ENCODE measurements around the gene ARHGEF12. TPM values are rescaled to one million over a fixed set of nuclear protein-coding genes. Genes with fewer than 3 reads are reported as not detected.

Gene ARHGEF12
- total RNA-seq, 4 donors from 2014 or later, result 92.1 to 122 (median 104) TPM

GRCh38 chr11:120467627-120468026 lies 131.4 kb downstream of the ARHGEF12 start:
- no peaks in the 10 kb centered on the region for H3K4me1 ChIP-seq
- TF ChIP-seq CTCF (IDR thresholded peaks at IDR 0.05) (no peak), POLR2A (IDR thresholded peaks at IDR 0.05) (no peak), EP300 (IDR thresholded peaks at IDR 0.05) (no peak)
- no peak for DNase-seq (ENCODE audit: low spot score in 2 of 2)
- H3K27ac ChIP-seq, result no peak overlapping the region
- H3K4me3 ChIP-seq, result no peak overlapping the region
- no peaks in the 10 kb centered on the region for H3K27me3 ChIP-seq
- 93 to 97% methylated on average over 6 of the region's 6 CpGs for WGBS, 2 donors
- H3K36me3 ChIP-seq, result peaks cover 3 to 98% (median 9%) of the 10 kb centered on the region in 3 donors
- no peaks in the 10 kb centered on the region for H3K9me3 ChIP-seq

- Histone ChIP-seq H3K4me3 (no peak overlapping the region), H3K27ac (no peak overlapping the region)
These were observed 134.9 kb downstream of the ARHGEF12 start for GRCh38 chr11:120471131-120471530.

GRCh38 chr11:120471994-120472393 lies 135.8 kb downstream of the ARHGEF12 start:
- Histone ChIP-seq H3K4me3 (no peak overlapping the region), H3K27ac (no peak overlapping the region), H3K4me1 (no peaks in the 10 kb centered on the region), H3K9me3 (no peaks in the 10 kb centered on the region), H3K27me3 (no peaks in the 10 kb centered on the region), H3K36me3 (peaks cover 3 to 95% (median 9%) of the 10 kb centered on the region in 3 donors)
- WGBS, 2 donors, result 91 to 93% methylated on average over 3 of the region's 3 CpGs
- TF ChIP-seq EP300 (IDR thresholded peaks at IDR 0.05) (no peak), CTCF (IDR thresholded peaks at IDR 0.05) (no peak)
- DNase-seq (ENCODE audit: low spot score in 2 of 2), result no peak

More at GRCh38 chr11:120471131-120471530, 134.9 kb downstream of the ARHGEF12 start:
- no peak for TF ChIP-seq POLR2A (IDR thresholded peaks at IDR 0.05)
- no peak for TF ChIP-seq CTCF (IDR thresholded peaks at IDR 0.05)
- TF ChIP-seq EP300 (IDR thresholded peaks at IDR 0.05), result no peak
- Histone ChIP-seq H3K36me3 (peaks cover 3 to 95% (median 9%) of the 10 kb centered on the region in 3 donors), H3K27me3 (no peaks in the 10 kb centered on the region), H3K9me3 (no peaks in the 10 kb centered on the region), H3K4me1 (no peaks in the 10 kb centered on the region)
- WGBS, 2 donors, result 94 to 97% methylated on average over 1 of the region's 1 CpG
- no peak for DNase-seq (ENCODE audit: low spot score in 2 of 2)

GRCh38 chr11:120473503-120473902 lies 137.3 kb downstream of the ARHGEF12 start:
- Histone ChIP-seq H3K4me3 (no peak overlapping the region), H3K36me3 (peaks cover 0 to 95% (median 11%) of the 10 kb centered on the region in 3 donors), H3K4me1 (no peaks in the 10 kb centered on the region), H3K27ac (no peak overlapping the region), H3K27me3 (no peaks in the 10 kb centered on the region), H3K9me3 (no peaks in the 10 kb centered on the region)
- TF ChIP-seq POLR2A (IDR thresholded peaks at IDR 0.05), result no peak
- no peak for TF ChIP-seq CTCF (IDR thresholded peaks at IDR 0.05)
- TF ChIP-seq EP300 (IDR thresholded peaks at IDR 0.05), result no peak
- no peak for DNase-seq (ENCODE audit: low spot score in 2 of 2)
- 84 to 92% methylated on average over 3 of the region's 3 CpGs for WGBS, 2 donors

- Histone ChIP-seq H3K9me3 (no peaks in the 10 kb centered on the region), H3K4me1 (no peaks in the 10 kb centered on the region), H3K27me3 (no peaks in the 10 kb centered on the region), H3K36me3 (peaks cover 2 to 99% (median 9%) of the 10 kb centered on the region in 3 donors), H3K4me3 (no peak overlapping the region), H3K27ac (no peak overlapping the region)
- WGBS, 2 donors, result 95 to 100% methylated on average over 6 of the region's 6 CpGs
- no peak for DNase-seq (ENCODE audit: low spot score in 2 of 2)
- TF ChIP-seq POLR2A (IDR thresholded peaks at IDR 0.05) (no peak), EP300 (IDR thresholded peaks at IDR 0.05) (no peak), CTCF (IDR thresholded peaks at IDR 0.05) (no peak)
These were observed 145.9 kb downstream of the ARHGEF12 start for GRCh38 chr11:120482149-120482548.
